GM18870 (cell line): ENCODE data around the gene OSER1.
"Not testable (repeated sequence)": the region's sequence is repeated elsewhere in the genome, so short reads cannot be mapped to it uniquely, and the experiment has no call there.

ENCODE experiments used
- ATAC-seq: cut with Tn5 transposase; IDR thresholded peaks from one replicate; pipeline ENCODE4 v1.9.1; 2021; ENCODE audit warnings: moderate library complexity; ENCODE audit not compliant: unreplicated experiment

The OSER1 gene

GRCh38 chr20:44210406-44211176, at the start of gene OSER1:
TSS of gene OSER1 (minus strand) at chr20:44210771. CDS start at chr20:44206957, 3,814 bp downstream.
- peak; percentile 76 for ATAC-seq

- no peak for ATAC-seq
Measured at GRCh38 chr20:44258226-44258890, 47.8 kb upstream of the OSER1 start.

GRCh38 chr20:44256961-44257360, 46.4 kb upstream of the OSER1 start:
- no peak for ATAC-seq

GRCh38 chr20:44255942-44256341, 45.4 kb upstream of the OSER1 start:
- ATAC-seq = no peak

GRCh38 chr20:44254073-44254472, 43.5 kb upstream of the OSER1 start:
- no peak for ATAC-seq

- no peak for ATAC-seq
Measured at GRCh38 chr20:44253528-44253927, 43.0 kb upstream of the OSER1 start.

- ATAC-seq = no peak
Measured at GRCh38 chr20:44251284-44251683, 40.7 kb upstream of the OSER1 start.

GRCh38 chr20:44248410-44248759, 37.8 kb upstream of the OSER1 start:
- no peak for ATAC-seq

GRCh38 chr20:44247586-44248409, 37.2 kb upstream of the OSER1 start:
- ATAC-seq = no peak

- ATAC-seq = no peak
Measured at GRCh38 chr20:44247131-44247571, 36.6 kb upstream of the OSER1 start, which contains the start of gene GDAP1L1. TSS of gene GDAP1L1 (plus strand) at chr20:44247308. CDS start at chr20:44247335, 27 bp downstream.

GRCh38 chr20:44245977-44246376, 35.4 kb upstream of the OSER1 start:
- ATAC-seq = no peak

- no peak for ATAC-seq
Measured at GRCh38 chr20:44241796-44242195, 31.2 kb upstream of the OSER1 start.

- not testable (repeated sequence) for ATAC-seq
Measured at GRCh38 chr20:44236840-44237239, 26.3 kb upstream of the OSER1 start.

GRCh38 chr20:44235702-44236101, 25.1 kb upstream of the OSER1 start:
- ATAC-seq = no peak

- no peak for ATAC-seq
Measured at GRCh38 chr20:44234566-44235317, 24.2 kb upstream of the OSER1 start.

- no peak for ATAC-seq
Measured at GRCh38 chr20:44233436-44234016, 23.0 kb upstream of the OSER1 start.

- ATAC-seq = not testable (repeated sequence)
Measured at GRCh38 chr20:44232469-44232856, 21.9 kb upstream of the OSER1 start.

- ATAC-seq = no peak
Measured at GRCh38 chr20:44231713-44232468, 21.3 kb upstream of the OSER1 start.

GRCh38 chr20:44231193-44231592, 20.6 kb upstream of the OSER1 start:
- no peak for ATAC-seq
